HG03066 (cell line): ENCODE measurements around the gene DGCR8.

Experiments used
- ATAC-seq: cut with Tn5 transposase; IDR thresholded peaks from one replicate; pipeline ENCODE4 v1.9.1; 2021; ENCODE audit warnings: low read depth; ENCODE audit not compliant: unreplicated experiment

DGCR8 gene

DNA sequence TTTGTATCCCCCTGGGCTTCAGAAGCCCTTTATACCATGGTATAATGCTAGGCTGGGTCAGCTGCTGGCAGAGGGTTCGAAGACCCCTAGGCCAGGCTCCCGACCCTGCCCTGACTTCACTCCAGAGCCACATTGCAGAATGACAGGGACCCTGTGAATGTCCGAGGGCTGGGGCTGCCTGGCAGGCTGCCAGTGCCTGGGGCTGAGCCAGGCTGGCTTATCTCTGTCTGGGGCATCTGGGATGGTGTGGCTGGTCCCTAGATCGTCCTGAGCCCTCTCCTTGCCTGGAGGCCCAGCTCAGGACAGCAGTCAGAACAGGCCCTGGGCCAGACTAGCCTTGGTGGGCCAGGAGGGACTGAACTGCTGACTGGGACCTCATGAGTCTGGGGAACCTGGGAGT, 55.2 kb downstream of the DGCR8 start:
- ATAC-seq, result no peak

DNA sequence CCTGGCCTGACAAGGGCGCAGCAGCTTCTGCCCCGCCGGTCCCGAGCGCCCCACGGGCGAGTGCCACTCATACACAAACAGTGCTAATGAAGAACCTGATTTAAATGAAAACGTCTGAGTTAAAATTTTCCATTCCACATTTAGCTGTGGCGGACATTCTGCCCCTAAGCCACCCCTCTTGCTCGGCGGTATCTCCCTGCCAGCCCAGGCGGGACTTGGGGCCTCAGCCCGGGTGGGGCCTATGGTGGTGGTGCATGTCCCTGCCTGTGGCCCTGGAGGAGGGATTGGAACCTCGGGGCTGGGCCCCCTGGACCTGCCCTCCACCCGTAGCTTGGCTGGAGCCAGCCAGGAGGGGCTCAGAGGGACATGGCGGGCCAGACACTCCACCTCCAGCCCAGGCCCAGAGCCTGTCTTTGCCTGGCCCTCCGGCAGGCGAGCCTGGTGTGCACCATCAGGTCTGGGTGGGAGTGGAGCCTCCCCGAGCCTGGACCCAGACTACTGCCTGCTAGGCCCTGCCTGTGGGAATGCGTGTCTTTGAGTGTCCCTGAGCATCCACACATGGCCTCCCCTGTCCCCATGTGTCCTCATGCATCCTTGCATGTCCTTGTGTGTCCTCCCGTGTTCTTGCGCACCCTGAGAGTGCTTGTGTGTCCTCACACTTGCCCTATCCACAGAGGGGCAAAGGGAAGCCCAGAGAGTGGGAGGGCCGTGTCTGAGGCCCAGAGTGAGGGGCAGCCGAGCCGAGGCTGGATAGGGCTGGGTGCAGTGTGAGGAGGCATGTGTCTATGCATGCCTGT, 56.0 kb downstream of the DGCR8 start:
- ATAC-seq, result no peak

DNA sequence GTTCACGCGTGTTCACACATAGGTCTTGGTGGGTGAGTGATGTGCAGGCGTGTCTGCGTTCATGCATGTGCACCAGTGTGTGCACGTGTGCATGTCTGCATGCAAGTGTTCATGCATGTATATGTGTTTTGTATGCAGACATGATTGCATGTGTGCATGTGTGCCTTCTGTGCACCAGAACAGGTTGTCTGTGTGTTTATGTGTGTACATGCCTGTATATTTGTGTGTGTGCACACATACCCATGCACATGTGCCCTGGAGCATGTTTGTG, 56.5 kb downstream of the DGCR8 start:
- no peak for ATAC-seq

DNA sequence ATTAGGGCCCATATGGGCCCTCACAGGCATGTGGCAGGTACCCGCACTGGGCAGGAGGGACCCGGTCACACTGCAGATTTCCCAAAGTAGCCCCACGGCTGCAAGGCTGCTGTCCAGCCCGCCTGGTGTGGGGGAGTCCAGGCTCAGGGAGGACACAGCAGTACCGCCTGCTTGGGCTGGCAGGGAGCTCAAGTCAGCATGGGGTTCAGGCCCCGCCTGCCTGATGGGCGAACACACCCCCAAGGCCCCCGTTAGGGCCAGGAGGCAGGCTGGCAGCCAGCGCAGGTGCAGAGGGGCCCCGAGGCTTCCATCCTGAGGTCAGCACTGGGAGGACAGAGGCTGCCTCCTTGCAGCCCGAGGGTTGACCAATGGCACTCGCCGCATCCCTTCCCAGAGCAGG, 57.1 kb downstream of the DGCR8 start:
- no peak for ATAC-seq

DNA sequence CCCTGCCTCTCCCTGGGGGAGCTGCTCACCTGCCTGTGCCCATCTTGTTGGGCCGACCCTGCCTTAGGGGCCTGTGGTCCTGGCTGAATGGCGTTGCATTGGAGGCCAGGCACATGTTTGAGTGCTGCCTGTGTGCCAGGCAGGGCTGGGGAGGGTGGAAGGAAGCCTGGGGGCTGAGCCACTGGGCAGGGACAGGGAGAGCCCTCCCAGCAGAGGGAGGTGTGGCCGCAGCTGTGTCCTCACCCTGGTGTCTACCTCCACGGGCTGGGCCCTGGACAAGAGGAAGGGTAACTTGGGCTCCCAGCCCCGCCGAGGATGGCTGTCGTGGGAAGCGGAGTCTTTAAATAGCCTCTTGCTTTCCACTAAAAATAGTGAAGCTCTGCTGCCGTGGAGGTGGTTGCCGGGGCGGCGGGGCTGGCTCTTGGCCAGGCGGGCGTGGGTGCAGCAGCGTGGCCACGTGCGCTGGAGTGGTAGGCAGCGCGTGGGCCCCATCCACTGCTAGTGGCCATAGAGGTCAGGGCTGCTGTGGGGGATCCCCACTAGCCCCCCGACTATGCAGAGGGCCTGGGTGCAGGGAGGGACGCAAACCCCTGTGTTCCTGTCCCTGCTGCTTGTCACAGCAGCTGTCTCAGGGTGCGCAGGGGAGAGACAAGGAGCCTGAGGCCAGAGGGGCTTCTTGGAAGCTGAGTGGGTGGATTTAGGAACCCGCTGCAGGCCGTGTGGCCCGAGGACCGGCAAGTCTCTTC, 57.8 kb downstream of the DGCR8 start:
- no peak for ATAC-seq

DNA sequence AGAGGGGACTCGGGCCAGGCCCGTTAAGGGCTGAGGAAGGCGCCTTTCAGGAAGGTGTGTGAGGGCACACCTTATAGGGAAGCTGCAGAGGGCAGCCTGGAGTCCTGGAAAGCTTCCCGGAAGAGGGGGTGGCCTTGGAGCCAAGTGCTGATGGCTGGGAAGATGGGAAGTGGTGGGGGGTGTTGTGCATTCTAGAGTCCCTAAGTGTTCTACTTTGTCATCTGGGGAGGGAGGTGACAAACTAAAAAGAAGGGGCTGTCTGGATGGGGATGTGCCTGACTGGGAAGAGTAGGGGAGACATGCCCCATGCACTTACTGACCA, 58.3 kb downstream of the DGCR8 start:
- no peak for ATAC-seq

DNA sequence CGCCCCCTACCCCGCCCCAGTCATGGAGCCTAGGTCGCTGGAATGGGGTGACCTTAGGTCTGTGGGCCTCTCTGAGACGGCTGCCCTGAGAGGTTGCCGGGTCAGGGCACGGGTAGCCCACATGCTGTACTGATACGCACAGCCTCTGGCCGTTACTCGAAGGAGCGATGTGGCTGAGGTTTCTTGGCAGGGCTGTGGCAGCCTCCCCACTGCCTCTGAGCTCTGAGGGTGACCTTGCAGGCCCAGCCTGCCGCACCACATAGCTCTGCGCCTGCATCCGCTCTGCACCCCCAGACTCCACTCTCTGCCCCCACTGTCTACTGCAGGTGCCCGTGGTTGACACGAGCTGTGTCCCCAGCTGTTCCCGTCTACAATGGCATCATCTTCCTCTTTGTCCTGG, 58.8 kb downstream of the DGCR8 start:
- ATAC-seq, result no peak

DNA sequence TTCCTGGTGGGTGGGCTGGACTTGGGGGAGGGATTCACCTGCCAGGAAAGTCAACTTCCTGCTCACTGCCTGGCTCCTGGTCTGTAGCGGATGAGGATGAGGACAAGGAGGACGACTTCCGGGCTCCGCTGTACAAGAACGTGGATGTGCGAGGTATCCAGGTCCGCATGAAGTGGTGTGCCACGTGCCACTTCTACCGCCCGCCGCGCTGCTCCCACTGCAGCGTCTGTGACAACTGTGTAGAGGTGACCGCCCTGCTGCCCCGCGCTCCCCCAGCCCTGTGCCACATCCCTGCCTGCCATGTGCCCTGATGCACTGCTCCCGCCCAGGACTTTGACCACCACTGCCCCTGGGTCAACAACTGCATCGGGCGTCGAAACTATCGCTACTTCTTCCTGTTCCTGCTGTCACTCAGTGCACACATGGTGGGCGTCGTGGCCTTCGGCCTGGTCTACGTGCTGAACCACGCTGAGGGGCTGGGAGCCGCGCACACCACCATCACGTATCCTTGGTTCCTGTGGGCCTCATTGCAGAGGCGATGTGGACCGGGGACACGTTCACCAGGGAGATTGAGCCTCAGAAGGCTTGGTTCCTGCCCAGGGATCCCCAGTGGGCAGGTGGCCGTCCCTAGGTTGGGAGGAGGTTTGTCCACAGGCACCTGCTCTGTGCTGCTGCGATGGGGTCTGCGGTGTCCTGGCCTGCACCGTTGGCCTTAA, 59.5 kb downstream of the DGCR8 start:
- ATAC-seq, result no peak

DNA sequence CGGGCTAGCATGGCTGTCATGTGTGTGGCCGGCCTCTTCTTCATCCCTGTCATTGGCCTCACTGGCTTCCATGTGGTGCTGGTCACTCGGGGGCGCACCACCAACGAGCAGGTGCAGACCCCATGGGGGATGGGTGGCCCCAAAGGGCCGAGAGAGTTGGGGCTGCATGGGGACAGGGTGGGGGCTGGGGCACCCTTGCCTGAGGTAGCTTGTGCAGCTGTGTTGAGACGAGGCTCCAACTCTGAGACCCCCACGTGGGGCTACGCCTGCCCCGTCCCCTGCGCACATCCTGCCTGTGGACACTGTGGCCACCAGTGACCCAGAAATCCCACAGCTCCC, 60.0 kb downstream of the DGCR8 start:
- ATAC-seq, result no peak

DNA sequence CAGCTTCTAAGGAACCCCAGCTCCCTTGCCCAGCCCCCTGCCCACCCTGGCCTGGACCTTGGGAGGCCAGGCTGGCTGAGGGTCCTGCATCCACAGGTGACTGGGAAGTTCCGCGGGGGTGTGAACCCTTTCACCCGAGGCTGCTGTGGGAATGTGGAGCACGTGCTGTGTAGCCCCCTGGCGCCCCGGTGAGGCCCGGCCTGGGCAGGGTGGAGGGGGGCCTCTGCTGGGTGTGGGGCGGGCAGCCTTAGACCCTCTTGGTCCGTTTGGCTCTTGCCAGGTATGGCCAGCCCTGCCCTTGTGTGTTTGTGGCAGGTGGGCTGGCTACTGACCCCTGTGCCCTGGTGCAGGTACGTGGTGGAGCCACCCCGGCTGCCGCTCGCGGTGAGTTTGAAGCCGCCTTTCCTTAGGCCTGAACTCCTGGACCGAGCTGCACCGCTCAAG, 60.5 kb downstream of the DGCR8 start:
- ATAC-seq, result no peak

DNA sequence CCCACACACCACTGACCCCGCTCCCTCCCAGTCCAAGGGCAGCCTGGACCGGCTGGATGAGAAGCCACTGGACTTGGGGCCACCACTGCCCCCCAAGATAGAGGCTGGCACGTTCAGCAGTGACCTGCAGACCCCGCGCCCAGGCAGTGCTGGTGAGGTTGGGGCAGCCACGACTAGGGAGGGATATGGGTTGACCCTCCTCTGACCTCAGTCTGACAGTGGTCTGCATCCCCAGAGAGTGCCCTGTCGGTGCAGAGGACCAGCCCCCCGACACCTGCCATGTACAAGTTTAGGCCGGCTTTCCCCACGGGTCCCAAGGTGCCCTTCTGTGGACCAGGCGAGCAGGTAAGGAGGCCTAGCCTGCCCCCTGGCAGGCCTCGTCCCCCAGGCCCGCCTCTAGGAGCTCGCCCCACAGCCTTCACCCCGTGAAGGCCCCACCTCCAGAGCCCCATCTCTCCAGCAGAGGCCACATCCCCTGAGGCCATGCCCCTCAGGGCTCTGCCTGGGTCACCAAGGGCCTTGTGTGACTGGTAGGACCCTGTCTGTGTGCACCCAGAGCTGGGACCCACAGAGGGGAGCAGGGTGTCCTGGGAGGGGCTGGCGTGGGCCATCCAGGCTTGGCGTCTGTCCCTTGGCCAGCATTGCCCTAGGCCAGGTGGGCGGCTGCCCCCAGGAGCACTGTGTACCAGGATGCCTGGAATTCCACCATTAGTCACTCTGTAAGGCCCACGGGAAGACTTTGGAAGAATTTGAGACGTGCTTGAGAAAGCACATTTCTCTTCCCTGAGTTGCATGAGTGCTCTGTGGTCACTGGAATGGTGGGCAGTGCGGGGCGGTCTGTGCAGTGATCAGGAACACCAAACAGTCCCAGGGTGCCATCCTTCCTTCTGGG, 61.4 kb downstream of the DGCR8 start:
- ATAC-seq, result no peak

DNA sequence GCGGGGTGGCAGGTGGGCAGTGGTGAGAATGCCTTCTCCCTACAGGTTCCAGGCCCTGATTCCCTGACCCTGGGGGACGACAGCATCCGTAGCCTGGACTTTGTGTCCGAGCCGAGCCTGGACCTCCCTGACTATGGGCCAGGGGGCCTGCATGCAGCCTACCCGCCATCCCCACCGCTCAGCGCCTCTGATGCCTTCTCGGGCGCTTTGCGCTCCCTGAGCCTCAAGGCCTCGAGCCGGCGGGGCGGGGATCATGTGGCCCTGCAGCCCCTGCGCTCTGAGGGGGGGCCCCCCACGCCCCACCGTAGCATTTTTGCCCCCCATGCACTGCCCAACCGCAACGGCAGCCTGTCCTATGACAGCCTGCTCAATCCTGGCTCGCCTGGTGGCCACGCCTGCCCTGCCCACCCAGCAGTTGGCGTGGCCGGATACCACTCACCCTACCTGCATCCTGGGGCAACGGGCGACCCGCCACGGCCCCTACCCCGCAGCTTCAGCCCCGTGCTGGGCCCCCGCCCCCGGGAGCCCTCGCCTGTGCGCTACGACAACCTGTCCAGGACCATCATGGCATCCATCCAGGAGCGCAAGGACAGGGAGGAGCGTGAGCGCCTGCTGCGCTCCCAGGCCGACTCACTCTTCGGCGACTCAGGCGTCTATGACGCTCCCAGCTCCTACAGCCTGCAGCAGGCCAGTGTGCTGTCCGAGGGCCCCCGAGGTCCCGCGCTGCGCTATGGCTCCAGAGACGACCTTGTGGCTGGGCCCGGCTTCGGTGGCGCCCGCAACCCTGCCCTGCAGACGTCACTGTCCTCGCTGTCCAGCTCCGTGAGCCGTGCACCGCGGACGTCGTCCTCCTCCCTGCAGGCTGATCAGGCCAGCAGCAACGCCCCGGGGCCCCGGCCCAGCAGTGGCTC, 62.9 kb downstream of the DGCR8 start:
- ATAC-seq, result no peak

DNA sequence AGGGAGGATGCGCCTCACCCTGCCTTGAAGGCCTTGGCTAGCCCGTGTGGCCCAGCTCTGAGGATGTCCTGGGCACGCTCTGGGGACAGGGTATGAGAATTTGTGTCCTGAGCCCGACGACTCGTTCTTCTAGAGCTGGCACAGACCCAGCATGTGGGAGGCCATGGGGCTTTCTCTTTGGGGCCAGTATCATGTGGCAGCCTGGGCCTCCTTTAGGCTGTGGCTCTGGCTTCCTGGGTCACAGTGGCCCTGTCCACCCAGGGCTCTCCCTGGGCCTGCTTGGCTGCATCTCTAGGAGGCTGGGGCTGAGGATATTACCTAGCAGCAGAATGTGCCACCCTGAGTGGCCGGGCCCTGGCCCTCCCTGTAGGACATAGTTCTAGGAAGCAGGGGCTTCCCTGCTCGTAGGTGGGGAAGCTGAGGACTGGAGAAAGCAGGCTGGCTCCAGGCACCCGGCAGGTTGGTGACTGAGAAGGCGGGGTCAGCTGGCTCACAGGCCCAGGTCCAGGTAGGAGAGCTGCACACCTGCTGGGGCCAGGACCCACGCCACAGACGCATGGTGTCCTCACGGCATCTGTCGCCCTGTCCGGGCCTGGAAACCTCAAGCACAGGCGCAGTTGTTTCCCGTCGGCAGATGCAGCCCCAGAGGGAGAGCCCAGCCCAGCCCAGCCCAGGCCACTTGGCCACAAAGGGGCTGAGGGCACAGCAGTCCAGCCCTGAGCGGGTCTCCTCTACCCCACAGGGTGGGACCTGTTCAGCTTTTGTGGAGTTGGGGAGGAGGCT, 64.0 kb downstream of the DGCR8 start:
- ATAC-seq, result no peak

DNA sequence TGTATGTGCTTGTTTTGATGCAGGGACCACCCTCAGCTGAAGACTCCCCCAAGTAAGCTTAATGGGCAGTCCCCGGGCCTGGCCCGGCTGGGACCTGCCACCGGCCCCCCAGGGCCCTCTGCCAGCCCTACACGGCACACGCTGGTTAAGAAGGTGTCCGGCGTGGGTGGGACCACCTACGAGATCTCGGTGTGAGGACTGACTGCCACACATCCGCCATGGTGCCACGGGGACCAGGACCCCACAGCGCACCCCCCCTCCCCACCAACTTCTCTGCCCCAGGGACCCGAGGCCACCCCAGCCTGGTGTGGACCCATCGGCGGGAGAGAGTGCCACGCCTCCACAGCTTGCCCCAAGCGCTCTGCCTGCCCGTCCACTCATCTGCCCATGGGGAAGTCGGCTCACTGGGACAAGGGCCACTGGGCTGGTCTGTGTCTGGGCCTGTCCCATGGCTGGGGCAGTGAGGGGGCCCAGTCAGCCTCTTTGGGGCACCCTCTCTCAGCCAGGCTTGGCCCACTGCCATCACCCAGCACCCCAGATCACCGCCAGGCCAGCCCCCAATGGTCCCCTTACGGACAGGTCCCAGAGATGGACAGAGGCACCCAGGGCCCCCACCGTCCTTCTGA, 65.3 kb downstream of the DGCR8 start:
- ATAC-seq, result no peak

DNA sequence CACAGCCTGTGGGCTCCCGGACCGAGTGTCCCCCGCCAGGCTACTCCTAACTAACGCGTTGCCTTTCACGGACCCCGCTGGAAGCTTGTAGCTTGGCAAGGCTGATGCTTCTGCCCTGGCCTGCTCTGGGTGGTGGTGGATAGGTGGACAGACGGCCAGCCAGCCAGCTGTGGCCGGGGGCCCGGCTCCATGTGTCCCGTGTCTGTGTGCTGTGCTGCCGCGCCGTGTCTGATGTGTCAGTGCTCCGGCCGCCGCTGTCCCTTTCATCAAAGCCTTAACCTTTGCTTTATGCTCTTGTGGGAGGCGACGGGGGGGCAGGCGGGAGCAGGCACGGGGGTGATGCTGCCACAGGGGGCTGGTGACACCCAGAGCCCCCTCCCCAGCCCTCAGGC, 65.8 kb downstream of the DGCR8 start:
- ATAC-seq, result no peak

DNA sequence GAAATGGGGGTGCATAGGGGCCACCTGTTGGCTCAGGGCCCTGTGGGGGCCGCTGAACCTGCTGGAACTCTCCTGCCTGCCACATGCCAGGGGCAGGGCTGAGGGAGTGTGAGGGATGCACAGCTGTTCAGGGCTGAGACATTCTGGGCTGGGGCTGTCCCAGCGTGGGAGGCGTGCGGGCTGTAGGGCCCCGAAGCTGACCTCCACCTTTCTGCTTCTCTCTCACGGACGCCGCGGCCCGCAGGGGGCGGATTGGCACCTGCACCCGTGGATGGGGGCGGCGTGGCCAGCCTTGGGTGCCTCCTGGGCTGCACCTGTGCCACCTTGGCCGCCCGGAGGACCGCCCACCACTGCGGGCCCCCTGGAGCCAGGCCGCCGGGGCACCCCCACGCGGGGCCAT, 66.7 kb downstream of the DGCR8 start:
- no peak for ATAC-seq

DNA sequence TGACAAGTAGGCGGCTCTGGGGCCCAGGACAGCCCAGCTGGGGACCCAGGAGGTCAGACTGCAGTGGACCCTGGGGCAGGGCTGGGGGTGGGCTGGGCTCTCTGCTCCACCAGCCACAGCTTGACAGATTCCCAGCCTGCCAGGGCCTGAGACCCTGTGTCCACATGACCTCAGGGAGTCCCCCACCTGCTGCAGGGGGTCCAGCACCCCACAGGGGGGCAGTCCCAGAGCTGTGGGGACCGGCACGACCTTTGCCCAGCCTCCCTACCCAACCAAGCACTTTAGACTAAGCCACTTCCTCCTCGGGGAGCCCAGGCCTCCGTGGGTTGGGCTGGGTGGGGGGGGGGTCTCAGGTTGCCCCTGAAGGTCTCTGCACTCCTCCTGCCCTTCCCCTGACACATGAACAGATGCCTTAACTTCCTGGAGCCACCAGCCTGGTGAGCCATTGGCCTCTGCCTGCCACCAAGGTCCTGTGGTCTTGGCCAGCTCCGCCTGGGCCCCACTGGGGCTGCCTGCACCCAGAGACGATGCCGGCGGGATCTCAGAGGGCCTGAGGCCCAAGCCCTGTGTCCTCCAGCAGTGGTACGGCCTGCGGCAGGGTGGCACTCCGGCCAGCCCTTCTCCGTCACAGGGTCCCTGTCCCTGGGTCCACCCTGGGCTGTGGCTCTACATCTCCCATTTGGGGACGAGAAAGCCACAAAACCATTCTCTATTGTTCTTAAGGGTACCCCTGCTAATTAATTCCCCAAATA, 67.4 kb downstream of the DGCR8 start:
- no peak for ATAC-seq

DNA sequence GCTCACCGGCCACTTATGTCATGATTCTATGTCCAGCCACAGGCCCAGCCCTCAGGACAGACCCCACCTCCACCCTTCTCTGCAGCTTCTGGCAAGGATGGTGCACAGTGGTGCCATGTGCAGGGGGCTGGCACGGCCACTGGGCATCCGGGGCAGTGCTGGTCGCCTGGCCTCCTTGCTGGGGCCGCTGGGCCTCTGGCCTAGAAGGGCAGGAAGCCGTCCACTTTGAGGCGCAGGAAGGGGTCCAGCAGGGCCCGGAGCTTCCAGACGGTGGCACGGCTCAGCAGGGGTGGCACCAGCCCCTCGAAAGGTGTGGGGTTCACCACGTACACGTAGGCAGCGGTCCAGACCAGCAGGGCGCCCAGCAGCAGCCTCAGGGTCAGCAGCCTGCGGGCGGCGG, 68.4 kb downstream of the DGCR8 start:
- ATAC-seq, result no peak
